Activated CD4-positive, CD25-positive, alpha-beta regulatory T cell (primary cell): Measurements from ENCODE around the gene GRID2IP.

Experiments
- DNase-seq, 4 experiments: peaks; one replicate each; lab custom pipeline; 2025; lab: John Stamatoyannopoulos, UW

Gene GRID2IP

DNA sequence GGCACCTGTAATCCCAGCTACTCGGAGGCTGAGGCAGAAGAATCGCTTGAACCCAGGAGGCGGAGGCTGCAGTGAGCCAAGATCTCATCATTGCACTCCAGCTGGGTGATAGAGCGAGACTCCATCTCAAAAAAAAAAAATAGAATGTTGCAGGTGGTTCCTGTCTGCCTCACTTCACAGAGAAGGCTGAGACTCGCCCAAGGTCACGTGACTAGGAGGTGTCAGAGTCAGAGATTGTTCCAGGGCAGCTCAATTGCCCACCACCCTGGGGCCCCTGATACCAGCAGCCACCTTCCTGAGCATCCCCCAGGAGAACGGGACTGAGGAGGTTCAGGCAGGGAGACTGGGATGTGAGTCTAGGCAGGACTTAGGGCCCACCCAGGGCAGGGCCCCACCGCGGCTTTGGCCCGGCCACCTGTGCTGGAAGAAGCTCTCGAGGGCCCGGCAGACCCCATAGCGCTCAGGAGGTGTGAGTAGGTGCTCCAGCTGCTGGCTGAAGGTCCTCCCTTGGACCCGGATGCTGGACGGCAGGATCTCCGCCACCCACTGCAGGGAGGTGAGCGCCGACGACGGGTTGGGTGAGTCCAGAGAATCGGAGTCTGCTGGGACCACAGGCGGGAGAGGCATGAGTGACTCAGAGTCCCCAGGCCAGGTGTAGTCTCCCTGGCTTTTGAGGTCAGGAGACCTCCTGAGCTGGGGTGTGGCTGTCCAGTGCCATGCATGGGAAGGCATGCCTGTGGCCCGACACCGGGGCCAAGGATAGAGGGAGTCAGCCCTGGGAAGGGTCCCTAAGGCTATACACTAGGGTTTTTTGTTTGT, 30.9 kb downstream of the GRID2IP start:
- DNase-seq: no peak

DNA sequence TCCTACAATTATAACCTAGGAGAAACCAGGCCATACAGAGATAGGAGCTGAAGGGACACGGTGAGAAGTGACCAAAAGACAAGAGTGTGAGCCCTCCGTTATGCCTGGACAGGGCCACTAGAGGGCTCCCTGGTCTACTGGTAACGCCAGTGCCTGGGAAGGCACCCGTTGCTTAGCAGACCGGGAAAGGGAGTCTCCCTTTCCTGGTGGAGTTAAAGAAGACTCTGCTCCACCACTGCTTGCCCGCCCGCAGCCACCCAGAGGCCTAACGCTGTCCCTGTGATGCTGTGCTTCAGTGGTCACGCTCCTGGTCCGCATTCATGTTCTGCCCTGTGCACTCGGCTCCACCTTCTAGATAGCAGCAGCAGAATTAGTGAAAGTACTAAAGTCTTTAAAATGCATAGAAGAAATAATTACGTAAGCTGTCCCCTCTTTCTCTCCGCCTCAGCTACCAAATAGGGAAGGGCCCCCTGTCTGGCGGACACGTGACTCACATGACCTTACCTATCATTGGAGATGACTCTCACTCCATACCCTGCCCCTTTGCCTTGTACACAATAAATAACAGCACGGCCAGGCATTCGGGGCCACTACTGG, 34.8 kb downstream of the GRID2IP start:
- peak; percentile 24 to 38 (median 33) for DNase-seq

DNA sequence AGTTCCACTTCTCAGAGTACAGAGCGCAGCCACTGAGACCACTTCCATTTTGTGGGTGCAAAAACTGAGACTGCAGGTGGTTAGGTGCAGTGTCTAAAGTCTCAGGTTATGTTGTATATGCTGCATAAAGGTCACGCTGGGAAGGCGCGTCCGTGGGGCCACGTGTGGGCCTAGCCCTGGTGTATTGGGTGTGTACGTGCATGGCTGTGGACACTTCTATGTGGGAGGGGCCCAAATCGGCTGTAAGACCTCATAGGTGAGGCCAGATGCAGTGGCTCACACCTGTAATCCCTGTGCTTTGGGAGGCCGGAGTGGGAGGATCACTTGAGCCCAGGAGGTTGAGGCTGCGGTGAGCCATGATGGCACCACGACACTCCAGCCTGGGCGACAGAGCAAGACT, 37.7 kb downstream of the GRID2IP start:
- DNase-seq: no peak

DNA sequence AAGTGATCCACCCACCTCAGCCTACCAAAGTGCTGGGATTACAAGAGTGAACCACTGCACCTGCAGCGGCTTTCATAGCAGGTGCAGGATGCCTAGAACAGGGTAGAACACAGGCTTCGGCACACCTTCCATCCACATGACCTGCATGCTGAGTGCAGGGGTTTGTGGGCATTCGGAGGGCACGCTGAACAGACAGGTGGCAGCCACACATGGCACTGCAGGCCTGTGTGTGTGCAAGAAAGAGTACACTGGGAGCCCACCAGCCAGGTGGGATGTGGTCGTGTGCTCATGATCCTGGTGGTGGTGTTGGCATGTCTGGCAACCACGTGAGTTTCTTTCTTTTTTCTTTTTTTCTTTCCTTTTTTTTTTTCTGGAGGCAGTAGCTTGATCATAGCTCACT, 38.4 kb downstream of the GRID2IP start:
- no peak for DNase-seq

DNA sequence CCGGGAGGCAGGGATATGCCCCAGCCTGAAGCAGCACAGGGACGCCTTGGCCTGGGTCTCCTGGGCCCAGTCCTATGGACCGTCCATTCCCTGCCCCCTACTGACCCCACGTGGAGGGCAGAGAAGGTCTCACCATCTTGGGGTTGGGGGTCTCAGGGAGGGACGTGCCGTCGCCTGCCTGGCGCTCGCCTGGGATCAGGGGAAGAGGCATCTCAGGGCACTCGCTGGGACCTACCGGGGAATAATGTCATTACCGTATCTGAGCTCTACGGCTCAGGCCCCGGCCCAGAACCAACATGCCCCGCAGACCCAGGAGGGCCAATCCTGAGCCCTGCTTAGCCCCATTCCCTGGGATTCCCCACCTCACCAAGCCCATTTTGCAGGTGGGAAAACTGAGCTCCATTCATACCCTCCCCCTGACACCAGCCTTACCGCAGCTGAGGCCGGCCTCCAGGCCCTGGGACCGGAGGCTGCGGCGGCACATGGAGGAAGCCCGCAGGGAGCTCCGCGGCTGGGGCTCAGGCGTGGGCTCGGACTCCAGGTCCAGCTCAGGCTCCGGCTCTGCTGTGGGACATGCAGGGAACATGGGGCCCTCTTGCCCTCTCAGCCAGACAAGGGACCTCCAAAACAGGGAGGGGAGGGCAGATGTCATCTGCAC, 40.7 kb downstream of the GRID2IP start:
- no peak for DNase-seq

DNA sequence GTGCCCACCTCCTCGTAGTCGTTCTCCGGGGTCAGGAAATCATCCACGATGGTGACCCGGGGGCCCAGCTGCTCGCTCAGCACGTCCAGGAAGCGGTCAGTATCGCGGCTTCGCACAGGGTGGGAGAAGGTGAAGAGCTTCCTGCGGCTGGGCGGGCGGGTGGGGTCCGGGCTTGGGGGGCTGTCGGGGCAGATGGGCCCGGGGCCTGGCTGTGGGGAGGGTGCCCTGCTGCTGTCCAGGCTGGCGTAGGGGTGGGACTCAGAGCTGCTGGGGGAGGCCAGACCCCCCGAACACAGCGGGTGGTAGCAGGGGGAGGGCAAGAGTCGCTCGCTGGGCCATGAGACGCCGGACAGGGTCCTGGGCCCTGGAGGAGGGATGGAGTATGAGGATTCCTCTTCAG, 42.3 kb downstream of the GRID2IP start:
- DNase-seq: no peak

DNA sequence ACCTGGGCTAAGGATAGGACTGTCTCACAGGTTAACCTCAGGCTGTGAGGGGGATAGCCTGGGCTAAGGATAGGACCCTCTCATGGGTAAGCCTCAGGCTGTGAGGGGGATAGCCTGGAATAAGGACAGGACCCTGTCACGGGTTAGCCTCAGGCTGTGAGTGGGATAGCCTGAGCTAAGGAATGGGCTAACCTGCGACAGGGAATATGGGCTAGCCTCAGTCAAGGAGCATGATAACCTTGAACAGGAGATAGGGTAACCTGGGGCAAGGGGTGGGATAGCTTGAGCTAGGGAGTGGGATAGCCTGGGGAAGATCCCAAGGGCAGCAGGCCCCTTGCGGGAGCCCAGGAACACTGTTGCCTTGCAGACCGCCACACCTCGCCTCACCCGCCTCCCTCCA, 42.7 kb downstream of the GRID2IP start:
- DNase-seq: no peak

DNA sequence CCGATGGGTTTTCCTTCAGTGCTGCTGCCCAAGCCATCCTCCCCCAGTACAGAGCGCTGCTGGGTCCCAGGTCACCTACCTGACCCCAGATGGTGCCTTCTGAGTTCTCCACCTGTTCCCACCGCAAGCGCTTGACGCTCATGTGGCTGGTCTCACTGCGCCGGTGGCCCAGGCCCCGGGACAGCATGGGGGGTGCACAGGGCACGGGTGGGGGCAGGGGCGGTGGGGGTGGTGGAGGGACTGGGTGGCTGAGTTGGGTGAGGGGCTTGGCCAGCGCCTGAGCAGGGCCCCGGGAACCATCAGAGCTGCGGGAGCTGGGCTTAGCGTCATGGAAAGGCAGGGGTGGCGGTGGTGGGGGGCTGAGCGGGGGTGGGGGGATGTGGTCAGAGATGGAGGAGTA, 43.4 kb downstream of the GRID2IP start:
- no peak for DNase-seq

DNA sequence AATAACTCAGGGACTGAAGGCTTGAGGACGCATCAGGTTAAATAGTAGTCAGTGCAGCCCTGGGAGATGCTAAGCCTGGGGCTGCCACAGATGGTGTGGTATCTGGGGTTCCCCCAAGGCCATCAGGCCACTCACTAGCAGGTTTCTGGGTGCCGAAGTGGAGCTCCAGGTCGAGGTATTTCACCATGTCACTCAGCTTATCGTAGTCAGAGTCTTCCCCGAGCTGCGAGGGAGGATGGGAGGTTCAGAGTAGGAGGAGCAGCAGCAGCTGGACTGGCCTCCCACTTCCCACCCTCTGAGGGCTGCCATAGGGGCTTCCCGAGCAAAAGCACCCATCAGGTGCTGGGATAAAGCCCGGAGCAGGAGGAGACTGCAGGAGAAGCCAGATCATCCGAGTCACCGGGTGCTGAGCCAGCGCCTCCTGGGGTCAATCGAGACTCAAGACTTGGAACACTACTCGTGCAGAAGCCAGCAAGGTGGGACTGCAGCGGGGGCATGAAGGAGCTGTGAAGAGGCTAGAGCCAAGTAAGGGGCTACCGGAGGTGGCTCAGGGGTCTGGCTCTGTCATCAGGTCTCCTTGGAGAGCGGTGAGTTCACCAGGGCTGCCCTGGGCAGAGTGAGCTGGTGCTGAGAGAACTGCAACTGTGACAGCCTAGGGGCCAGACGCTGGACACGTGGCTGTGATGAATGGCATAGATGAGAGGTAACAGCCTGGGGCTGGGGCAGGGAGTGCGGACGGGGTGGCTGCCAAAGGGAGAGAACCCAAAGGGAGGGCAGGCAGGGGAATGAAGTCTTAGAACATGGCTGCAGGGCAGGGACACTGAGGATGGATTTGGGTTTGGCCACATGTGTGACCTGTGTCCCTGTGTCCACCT, 45.3 kb downstream of the GRID2IP start:
- DNase-seq: no peak

DNA sequence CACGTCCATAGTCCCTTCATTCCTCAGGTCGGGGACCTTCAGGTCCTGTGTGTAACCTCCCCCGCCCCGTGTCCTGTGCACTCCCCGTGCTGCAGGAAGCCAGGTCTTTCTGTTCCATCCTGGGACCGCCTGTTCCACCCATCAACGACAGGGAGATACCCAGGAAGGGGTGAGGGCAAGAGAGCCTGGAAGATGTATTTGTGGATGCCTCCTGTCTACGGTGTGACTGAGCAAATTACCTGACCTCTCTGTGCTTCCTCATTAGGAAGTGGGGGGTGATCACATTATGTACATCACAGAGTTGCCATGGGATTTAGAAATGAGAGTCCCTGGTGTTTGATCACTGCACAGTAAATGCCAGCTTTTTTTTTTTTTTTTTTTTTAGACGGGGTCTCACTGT, 46.3 kb downstream of the GRID2IP start:
- no peak for DNase-seq

DNA sequence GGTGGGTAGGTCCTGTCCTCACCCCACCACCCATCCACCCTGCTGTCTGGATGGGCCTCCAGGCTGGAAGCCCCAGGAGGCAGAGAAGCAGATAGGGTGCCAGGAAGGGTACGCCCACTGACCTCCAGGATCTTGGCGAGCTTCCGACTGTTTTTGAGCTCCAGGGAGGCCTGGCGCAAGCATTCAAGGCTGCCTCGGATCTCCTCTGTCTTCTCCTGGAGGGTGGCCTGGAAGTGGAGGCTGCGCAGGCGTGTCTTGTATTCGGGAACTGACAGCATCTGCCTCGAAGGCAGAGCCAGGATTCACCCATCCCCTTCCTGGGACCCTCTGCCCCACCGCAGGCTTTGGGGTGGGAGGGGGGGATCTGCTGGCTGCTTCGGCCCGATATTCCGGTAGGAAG, 48.4 kb downstream of the GRID2IP start:
- DNase-seq: no peak

DNA sequence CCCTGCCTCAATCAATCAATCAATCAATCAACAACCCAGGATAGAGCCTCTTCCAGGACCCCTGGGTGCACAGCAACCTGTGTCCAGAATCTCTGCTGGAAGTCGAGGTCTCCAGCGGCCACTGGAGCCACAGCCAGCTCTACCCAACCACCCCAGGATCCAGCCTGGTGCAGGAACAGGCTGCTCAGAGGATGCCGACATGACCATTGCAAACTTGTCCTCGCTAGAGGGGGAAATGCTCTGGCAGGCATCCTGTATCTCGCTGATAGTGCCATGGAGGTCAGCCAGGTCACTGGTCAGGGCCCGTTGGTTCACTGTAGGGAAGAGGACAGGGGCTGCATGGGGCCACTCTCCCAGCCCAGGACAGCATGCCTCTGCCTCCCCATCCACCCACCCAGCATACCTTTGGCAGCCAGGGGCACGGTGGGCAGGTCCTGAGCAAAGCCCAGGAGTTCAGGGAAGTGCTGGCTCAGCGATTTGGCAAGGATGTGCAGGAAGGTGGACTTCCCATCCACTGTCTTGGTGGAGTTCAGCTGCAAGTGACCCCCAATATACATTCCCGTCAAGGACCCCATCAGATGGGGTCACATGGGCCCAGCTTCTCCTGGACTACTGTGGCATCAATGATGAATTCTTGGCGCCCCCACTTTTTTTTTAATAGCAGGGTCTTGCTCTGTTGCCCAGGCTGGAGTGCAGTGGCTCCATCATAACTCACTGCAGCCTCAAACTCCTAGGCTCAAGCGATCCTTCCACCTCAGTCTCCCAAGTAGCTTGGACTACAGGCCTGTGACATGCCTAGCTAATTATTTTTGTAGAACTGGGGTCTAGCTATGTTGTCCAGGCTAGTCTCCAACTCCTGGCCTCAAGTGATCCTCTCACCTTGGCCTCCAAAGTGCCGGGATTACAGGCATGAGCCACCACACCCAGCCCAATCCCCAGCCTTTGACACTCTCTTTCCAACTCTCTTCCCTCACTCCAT, 49.4 kb downstream of the GRID2IP start:
- no peak for DNase-seq

DNA sequence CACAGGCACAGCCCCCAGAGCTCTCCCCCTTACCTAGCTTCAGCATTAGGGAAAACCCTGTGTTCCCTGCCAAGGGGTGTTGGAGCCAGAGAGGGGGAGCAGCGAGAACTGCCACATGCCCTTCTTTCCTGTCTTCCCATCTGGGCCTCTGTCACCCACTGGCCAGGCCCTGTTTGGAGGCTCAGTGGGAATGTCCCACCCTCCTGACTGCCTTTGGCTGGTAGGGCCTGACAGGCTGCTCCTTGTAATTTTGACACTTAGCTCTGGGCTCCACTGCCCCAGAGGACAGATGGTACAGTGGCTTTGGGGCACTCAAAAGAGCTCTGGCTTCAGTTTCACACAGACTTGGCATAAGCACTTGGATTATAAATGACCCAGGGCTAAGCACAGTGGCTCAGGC, 50.6 kb downstream of the GRID2IP start:
- no peak for DNase-seq

DNA sequence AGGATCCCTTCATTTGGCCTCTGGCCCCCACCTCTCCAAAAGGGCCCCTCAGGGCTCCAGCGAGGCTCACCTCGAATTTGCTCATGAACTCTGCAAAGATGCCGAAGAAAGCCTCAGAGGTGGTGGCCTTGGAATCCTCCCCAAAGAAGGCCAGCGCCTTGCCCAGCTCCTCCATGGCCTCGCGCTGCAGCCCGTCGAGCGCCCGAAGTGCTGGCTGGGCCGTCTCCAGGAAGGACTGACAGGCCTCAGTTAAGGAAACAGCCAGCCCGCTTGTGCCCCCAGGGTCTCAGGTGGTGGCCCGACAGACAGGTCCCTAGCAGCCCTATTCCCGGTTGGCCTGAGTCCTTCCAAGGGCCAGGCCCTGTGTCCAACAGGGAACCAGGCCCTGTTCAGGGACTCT, 53.3 kb downstream of the GRID2IP start:
- DNase-seq: no peak

DNA sequence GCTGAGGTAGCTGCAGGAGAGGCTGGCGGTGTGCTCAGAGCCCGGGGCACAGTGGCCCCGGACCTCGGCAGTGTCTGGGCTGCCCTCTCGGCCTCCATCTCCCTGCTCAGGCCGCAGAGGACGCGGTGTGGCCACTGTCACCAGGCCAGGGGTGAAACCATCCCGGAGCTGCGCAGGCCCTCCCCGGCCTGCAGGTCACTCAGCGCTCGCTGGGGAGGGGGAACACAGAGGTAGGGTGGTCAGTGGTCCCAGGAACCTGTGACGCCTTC, 53.7 kb downstream of the GRID2IP start:
- no peak for DNase-seq

DNA sequence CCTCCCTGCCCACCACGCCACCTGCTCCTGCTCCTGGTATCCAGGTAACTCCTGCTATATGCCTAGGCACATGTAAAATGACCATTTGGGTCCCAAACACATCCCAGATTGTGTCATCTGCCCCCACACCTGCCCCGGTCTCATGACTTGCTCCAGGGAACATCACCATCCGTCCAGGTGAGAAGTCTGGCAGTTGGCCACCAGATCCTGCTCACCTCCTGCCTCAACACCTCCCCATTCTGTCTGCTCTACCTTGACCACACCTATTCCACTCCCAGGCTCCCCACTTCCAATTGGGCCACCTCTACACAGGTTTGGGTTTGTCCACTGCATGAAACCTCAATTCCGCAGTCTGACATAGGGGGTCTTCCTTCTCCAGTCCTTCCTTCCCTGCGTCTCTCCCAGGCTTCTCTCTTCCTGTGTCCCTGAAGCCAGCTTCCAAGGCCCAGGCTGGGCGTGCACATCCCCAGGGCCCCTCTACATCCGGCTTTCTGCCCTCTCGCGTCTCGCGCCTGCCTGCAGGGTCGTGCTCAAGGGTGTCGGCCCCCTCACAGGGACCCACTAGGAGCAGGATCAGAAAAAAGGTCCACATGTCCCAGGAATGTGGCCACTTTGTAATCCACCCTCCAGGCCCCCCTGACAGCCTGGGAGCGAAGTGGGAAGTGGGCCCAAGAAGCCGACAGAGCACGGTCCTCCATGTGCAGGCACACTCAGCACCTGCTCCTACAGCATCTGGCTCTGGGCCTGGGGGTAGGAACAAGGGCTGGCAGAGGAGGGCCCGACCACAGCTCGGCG, 54.2 kb downstream of the GRID2IP start:
- no peak for DNase-seq

DNA sequence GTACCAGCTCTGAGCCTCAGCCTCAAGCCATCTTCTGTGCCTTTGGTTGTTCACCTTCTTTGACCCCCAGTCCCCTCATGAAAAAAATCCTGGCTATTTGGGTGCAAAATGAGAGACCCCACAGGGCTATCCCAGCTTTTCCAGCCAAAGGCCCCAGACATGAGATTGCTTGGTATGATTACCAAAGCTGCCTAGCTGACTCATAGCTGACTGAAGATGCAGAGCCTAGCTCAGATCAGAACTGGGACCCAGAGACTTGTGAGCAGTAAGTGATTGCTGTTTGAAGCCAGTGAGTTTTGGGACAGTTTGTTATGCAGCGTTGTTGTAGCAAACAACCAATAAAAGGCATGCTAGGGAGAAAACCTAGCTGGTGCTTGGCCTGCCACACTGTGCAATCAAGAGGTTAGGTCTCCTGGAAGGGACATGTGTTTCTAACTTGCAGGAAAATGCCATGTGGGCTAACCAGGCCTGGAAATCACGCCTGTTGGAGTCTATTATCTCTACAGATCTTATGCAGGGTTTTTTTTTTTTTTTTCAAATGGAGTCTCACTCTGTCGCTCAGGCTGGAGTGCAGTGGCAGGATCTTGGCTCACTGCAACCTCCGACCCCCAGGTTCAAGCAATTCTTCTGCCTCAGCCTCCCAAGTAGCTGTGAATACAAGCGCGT, 55.5 kb downstream of the GRID2IP start:
- no peak for DNase-seq

DNA sequence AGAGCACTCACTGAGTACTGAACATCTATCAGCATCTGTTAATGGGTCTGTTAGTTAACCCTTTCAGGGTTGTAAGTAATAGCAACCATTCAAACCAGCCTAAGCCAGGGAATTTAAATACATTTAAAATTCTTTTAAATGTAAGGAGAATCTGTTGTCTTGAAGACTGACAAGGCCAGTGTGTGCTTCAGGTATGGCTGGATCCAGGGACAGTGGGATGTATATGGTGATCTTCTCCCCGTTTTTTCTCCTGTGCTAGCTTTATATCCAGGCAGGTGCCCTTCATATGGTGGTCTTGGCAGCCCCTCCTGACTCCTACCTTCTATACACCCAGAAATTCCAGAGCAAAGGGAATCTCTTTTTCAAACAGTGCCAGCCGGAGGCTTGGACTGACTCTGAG, 56.9 kb downstream of the GRID2IP start:
- no peak for DNase-seq

DNA sequence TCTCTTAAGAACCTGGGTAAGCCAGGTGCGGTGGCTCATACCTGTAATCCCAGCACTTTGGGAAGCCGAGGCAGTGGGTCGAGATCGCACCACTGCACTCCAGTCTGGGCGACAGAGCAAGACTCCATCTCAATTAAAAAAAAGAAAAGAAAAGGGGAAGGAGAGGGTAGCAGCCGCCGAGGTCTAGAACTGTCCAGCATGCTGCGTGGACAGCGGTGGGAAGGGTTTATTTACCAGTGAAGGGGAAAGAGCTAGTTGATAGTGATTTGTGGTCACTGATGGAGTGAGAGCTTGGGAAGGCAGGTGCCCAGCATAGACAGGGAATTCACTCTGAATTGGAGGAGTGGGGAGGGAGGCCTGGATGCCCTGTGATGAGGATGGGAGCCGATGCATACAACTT, 60.1 kb downstream of the GRID2IP start:
- no peak for DNase-seq

DNA sequence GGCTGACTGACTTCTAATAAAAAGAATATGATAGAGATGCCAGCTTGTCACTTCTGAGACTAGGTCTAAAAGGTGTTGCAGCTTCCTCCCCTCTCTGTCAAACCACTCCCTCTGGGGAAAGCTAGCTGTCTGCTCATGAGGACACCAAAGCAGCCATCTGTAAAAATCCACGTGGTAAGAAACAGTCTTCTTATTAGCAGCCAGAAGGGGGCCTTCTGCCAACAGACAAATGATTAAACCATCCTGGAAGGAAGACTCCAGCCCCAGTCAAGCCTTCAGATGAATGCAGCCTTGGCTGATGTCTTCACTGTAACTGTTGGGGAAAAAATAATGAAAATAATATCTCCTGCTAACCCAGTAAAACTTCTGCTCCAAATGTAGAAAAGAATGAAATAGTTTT, 61.6 kb downstream of the GRID2IP start:
- DNase-seq: no peak
